ENCODE measurements around the gene KRTAP10-11.
"Not testable (repeated sequence)": the region's sequence is repeated elsewhere in the genome, so short reads cannot be mapped to it uniquely, and the experiment has no call there.

DNA sequence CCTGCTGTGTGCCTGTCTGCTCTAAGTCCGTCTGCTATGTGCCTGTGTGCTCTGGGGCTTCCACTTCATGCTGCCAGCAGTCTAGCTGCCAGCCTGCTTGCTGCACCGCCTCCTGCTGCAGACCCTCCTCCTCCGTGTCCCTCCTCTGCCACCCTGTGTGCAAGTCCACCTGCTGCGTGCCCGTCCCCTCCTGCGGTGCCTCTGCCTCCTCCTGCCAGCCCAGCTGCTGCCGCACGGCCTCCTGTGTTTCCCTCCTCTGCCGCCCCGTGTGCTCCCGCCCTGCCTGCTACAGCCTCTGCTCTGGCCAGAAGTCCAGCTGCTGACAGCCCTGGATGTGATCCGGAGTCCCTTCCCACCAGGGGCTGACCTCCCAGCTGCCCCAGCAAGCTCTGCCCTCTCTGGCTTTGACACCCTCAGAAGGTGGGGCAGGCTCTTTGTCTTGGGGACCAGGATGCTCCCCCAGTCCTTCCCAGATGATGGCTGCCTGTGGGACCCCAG lies 8.3 kb upstream of the KRTAP10-11 start:
- TF ChIP-seq, protein P1, sequence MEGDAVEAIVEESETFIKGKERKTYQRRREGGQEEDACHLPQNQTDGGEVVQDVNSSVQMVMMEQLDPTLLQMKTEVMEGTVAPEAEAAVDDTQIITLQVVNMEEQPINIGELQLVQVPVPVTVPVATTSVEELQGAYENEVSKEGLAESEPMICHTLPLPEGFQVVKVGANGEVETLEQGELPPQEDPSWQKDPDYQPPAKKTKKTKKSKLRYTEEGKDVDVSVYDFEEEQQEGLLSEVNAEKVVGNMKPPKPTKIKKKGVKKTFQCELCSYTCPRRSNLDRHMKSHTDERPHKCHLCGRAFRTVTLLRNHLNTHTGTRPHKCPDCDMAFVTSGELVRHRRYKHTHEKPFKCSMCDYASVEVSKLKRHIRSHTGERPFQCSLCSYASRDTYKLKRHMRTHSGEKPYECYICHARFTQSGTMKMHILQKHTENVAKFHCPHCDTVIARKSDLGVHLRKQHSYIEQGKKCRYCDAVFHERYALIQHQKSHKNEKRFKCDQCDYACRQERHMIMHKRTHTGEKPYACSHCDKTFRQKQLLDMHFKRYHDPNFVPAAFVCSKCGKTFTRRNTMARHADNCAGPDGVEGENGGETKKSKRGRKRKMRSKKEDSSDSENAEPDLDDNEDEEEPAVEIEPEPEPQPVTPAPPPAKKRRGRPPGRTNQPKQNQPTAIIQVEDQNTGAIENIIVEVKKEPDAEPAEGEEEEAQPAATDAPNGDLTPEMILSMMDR (IDR thresholded peaks at IDR 0.05 in 4 of 5, conservative IDR thresholded peaks at IDR 0.05 in 1 of 5), result not testable (repeated sequence)
- TF ChIP-seq POLR2A (IDR thresholded peaks at IDR 0.05), result not testable (repeated sequence)
